Suppressor macrophage treated with lipopolysaccharide for 1 hour (primary cell): Measurements from ENCODE around the gene NLRP6.
A peak's percentile ranks its signal among the peaks of the same experiment; 100 is the strongest.

Experiments
- DNase-seq, 3 donors: peaks; one replicate each; pipeline ENCODE4 v3.0.0-alpha.2; 2020 to 2022

The NLRP6 gene

GRCh38 chr11:256952-257737 is 21.1 kb upstream of the NLRP6 start:
- DNase-seq = no peak

DNA sequence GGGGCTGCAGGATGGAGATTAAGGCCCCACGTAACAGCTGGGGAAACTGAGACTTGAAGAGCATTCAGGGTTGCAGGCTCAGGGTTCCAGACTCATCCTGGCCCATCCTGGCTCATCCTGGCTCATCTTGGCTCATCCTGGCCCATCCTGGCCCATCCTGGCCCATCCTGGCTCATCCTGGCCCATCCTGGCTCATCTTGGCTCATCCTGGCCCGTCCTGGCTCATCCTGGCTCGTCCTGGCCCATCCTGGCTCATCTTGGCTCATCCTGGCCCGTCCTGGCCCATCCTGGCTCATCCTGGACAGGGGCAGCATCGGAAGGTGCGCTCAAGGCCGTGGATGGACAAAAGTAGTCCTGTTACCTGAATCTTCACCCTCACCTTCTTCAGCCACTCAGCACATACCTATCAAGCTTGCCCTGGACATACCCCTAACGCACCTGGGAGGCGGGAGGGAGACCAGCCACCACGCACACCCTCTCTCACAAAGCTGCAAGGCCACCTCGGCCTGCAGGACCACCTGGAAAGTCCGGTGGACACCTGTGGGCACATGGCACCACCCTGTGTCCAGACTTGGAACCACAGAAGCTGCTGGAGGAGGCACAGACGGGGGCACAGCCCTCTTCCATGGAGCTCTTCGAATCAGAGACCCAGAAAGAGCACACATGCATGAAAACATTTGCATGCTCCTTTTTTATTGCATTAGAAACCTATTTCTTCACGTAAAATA is 20.3 kb upstream of the NLRP6 start:
- no peak for DNase-seq

DNA sequence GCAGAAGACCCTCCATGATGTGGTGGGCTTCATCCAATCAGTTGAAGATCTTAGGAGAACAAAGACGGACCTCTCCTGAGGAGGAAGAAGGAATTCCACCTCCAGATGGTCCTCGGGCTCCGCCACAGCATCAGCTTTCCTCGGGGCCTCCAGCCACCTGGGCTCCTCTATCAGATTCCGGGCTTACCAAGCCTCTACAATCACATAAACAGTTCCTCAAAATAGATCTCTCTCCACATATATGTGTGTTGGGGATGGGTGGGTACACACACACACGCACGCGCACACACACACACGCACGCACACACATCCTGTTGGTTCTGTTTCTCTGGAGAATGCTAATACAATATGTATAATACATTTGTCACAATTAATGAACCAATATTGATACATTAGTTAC is 18.8 kb upstream of the NLRP6 start:
- DNase-seq = no peak

DNA sequence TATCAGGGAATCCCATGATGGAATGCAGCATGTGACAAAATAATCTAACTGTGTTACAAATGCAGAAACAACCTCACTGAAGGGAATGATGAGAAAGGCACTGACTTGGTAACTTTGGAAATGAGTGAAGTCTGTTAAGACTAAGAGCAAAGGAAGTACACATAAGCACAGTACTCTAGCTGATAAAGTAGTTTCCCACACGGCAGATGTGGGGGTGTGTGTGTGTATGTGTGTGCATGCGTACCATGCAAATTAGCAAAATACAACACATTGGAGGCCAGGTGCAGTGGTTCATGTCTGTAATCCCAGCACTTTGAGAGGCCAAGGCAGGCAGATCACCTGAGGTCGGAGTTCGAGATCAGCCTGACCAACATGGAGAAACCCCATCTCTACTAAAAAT is 16.6 kb upstream of the NLRP6 start:
- no peak for DNase-seq

- DNase-seq = peak in 2 of 3 donors; percentile 42 to 54
Observed at GRCh38 chr11:266676-267439, 11.3 kb upstream of the NLRP6 start.

- DNase-seq = peak; percentile 64 to 90 (median 72)
Observed at GRCh38 chr11:267491-267994, 10.7 kb upstream of the NLRP6 start.

DNA sequence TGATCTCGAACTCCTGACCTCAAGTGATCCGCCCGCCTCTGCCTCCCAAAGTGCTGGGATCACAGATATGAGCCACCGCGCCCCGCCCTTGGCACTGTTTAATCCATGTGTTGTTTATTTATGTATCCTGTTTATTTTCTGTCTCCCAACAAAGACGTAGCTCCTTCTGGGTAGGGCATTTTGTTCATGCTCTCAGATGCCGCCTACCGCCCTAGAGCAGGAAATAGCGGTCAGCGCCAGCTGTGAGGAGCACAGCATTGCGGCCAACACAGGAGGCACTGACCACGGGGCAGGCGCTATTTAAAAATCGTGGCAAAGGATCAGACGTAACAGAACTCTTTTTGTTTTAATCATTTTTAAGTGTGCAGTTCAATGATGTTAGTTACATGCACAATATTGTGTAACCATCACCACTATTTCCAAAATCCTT is 9.5 kb upstream of the NLRP6 start:
- DNase-seq = peak; percentile 70 to 81 (median 79)

GRCh38 chr11:269146-269890 is 8.9 kb upstream of the NLRP6 start:
- DNase-seq = peak; percentile 82 to 94 (median 93)

DNA sequence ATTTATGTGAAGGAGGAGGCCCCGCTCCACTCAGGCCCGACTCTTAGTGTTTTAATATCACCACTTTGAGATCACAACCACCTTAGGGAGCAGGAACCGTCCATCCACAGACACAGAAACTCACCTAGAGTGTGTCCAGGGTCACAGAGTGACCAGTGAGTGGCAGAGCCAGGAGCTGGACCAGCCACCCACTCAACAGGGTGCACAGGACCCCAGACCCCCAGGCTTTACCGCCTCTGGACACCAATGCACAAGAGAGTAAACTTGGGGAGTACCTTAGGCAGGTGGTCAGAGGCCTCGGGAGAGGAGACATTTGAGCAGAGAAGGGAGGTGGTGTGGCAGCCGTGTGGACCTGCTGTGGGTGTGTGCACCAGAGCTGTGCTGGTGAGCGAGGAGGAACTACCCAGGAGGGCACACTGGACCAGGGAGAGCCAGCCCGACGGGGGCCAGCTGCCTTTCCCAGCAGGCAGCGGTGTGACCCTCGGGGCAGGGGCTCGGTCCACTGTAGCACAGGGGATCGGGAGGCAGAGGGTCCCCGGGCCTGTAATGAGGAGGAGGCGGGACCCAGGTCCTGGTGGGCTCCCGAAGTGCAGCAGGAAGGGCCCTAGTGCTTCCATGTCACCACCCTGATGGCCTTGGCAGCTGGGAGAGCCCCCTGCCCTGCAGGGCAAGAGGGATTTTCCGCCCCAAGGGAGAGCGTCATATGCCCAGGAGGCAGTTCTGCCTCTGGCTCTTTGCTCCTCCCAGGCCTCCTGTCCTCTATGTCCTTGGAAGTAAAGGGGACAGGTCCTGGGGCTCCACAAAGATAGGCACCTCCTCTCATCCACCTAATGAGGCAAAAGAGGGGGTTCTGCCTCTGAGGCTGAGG is 7.5 kb upstream of the NLRP6 start:
- DNase-seq = peak in 1 of 3 donors; percentile 21

DNA sequence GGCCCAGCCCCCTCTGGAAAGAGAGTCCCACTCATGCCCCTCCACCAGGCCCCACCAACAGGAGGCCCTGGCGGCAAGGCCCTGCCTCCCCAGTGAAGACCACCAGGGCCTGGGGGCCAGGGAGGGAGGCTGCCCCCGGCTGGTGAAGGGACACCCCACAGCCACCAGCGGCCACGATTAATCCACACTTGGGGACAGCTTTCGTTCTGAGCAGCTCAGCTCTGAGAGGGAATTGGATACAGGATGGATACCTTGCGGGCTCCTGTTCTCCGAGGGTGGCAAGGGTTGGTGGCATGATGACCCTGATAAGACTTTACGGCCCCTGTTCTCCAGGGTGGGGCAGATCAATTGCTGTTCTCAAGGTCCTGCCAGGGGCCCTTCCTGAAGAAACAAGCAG is 6.9 kb upstream of the NLRP6 start:
- DNase-seq = no peak

DNA sequence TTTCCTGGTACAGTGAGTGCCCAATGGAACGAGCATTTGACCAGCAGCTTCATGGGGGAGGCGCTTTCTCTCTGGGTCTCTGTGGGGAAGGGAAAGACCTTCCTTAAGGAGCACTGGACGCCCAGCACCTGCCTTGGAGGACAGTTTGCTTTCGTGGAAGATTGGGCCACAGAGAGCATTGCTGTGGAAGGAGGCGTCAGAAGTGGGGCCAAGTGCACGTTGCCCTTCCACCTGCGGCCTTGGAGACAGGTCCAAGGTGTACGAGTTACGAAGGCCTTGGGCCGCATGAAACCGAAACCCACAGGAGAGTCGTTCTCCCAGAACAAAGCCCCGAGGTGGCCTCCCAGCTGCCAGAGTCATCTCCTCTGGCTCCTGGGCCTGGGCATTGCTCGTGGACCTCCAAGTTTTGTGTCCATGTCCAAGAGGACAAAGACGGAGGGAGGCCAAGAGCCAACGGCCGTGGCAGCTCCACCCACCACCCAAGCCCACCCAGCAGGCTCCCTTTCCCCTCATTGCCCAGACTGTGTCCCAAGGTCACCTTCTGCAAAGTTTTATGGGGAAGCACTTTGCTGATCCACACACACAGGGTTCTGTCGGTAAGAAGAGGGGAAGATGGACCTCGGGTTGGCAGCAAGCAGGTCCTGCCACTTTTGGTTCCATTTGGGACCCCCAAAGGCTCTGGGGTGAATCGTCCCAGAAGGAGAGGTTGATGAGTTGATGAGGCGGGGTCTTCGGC is 5.8 kb upstream of the NLRP6 start:
- no peak for DNase-seq

DNA sequence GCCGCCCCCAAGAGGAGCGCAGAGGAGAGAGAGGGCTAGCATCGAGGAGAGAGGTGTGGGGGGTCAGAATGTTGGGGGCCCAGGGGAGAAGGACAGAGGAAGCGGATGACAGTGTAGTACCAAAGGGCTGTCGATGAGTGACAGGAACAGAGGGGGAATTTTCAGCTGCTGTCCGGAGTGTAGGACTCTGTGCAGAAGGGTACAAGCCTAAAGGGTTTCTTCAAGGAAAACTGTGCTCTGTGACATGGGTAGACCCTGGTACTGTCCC is 5.3 kb upstream of the NLRP6 start:
- no peak for DNase-seq

DNA sequence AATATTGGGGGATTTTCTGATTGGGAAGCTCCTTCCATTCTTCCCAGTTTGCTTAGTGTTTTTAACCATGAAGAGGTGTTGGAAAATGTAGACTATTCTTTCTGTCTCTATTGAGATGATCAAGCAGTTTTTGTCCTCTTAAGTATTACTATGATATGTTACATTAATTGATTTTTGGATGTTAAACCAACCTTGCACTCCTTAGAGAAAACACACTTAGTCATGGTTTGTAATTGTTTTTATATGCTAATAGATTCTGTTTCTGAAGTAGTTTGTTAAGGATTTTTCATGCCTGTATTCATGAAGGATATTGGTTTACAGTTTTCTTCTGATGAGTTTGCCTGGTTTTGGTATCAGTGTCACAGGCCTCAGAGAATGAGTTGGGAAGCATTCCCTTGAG is 2.0 kb upstream of the NLRP6 start:
- no peak for DNase-seq

GRCh38 chr11:279040-279965 is 1.1 kb downstream of the NLRP6 start:
- DNase-seq = peak in 2 of 3 donors; percentile 28 to 52

DNA sequence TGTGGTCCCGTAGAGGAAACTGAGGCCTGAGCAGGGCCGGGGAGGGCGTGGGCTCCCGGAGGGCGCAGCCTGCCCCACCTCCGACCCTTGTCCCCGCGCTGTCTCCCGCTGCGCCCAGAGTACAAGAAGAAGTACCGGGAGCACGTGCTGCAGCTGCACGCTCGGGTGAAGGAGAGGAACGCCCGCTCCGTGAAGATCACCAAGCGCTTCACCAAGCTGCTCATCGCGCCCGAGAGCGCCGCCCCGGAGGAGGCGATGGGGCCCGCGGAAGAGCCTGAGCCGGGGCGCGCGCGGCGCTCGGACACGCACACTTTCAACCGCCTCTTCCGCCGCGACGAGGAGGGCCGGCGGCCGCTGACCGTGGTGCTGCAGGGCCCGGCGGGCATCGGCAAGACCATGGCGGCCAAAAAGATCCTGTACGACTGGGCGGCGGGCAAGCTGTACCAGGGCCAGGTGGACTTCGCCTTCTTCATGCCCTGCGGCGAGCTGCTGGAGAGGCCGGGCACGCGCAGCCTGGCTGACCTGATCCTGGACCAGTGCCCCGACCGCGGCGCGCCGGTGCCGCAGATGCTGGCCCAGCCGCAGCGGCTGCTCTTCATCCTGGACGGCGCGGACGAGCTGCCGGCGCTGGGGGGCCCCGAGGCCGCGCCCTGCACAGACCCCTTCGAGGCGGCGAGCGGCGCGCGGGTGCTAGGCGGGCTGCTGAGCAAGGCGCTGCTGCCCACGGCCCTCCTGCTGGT is 1.9 kb downstream of the NLRP6 start:
- DNase-seq = peak; percentile 47 to 80 (median 68)

DNA sequence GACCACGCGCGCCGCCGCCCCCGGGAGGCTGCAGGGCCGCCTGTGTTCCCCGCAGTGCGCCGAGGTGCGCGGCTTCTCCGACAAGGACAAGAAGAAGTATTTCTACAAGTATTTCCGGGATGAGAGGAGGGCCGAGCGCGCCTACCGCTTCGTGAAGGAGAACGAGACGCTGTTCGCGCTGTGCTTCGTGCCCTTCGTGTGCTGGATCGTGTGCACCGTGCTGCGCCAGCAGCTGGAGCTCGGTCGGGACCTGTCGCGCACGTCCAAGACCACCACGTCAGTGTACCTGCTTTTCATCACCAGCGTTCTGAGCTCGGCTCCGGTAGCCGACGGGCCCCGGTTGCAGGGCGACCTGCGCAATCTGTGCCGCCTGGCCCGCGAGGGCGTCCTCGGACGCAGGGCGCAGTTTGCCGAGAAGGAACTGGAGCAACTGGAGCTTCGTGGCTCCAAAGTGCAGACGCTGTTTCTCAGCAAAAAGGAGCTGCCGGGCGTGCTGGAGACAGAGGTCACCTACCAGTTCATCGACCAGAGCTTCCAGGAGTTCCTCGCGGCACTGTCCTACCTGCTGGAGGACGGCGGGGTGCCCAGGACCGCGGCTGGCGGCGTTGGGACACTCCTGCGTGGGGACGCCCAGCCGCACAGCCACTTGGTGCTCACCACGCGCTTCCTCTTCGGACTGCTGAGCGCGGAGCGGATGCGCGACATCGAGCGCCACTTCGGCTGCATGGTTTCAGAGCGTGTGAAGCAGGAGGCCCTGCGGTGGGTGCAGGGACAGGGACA is 2.7 kb downstream of the NLRP6 start:
- peak in 2 of 3 donors; percentile 35 to 50 for DNase-seq

- no peak for DNase-seq
Observed at GRCh38 chr11:281486-282161, 3.4 kb downstream of the NLRP6 start.

GRCh38 chr11:282171-282570 is 4.0 kb downstream of the NLRP6 start:
- no peak for DNase-seq
